ENCODE results near the gene ACSM3. TPM values are rescaled to one million over a fixed set of nuclear protein-coding genes. Genes with fewer than 3 reads are reported as not detected.
"Not testable (repeated sequence)": the region's sequence is repeated elsewhere in the genome, so short reads cannot be mapped to it uniquely, and the experiment has no call there.

ACSM3 gene
- total RNA-seq, 1 donor from 2014 or later, result 1.9 TPM

DNA sequence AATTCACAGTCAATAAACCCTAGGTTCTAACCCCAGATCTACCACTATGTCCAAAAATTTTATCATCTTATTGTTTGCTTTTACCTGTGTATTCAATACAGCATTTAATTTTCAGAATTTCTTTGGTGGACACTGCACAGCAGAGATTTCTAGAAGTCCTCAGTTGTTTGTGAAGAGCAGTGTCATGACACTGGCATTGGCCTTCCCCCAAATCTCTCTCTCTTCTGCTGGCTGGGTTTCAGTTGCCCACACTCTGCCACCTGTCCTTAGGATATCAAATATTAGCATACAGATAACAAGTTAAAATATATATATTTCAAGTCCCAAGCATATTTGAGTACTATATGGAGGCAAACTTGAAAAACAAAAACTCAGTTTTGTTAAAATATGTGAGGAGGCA is 20.2 kb upstream of the ACSM3 start:
- Mint-ChIP-seq H3K4me1 (ENCODE audit: low read depth) (peaks cover 11% of the 10 kb centered on the region), H3K27me3 (ENCODE audit: insufficient read depth) (no peaks in the 10 kb centered on the region), H3K4me3 (no peak overlapping the region), H3K9me3 (peaks cover 12% of the 10 kb centered on the region), H3K36me3 (ENCODE audit: low read depth) (peaks cover 8% of the 10 kb centered on the region), H3K27ac (no peak overlapping the region)
- intact Hi-C loops (cut with micrococcal nuclease), result no loop called here
- DNase-seq (ENCODE audit: low spot score), result no peak

DNA sequence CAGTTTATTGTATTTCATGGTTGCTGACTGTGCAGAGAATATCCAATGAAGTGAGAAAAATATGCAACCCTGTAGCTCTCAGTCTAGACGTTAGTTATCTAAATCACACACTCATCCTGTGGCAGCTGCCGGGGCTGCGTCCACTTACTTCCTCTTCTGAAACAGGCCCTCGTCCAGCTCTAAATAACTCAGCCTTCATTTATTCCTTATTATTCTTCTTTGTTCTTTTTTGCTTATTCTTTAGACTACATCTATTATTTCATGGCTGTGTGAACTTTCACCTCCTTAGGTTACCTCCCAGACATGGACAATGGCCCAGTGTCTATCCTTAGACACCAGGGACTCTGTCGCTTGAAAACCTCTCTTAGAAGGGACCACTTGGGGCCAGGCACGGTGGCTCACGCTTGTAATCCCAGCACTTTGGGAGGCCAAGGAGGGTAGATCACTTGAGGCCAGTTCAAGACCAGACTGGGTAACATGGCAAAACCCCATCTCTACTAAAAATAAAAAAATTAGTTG is 18.8 kb upstream of the ACSM3 start:
- DNase-seq (ENCODE audit: low spot score), result no peak
- Mint-ChIP-seq H3K36me3 (ENCODE audit: low read depth) (peaks cover 5% of the 10 kb centered on the region), H3K27me3 (ENCODE audit: insufficient read depth) (no peaks in the 10 kb centered on the region), H3K27ac (no peak overlapping the region), H3K4me1 (ENCODE audit: low read depth) (peaks cover 8% of the 10 kb centered on the region), H3K9me3 (peaks cover 12% of the 10 kb centered on the region), H3K4me3 (no peak overlapping the region)
- intact Hi-C loops (cut with micrococcal nuclease), result no loop called here

DNA sequence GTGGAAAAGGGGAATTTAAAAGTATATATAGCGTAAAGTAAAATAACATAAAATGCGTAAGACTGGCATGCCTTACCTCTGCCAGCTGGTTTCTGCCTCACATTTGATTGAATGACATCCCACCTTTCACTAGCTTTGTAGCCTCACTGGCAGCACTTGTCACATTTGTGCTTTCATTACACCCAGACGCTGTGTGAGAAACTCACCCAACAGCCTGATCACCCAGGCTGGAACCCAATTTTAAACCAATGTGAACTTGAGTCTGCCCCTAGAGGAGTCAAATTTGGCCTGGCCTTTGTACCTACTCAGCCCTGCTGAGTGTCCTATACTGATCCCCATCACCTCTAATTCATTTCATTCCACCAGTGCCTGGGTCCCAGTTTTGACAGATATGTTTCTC is 17.4 kb upstream of the ACSM3 start:
- intact Hi-C loops (cut with micrococcal nuclease), result no loop called here
- no peaks in the 10 kb centered on the region for H3K27me3 Mint-ChIP-seq (ENCODE audit: insufficient read depth)
- DNase-seq (ENCODE audit: low spot score), result no peak
- peaks cover 12% of the 10 kb centered on the region for H3K9me3 Mint-ChIP-seq
- no peak overlapping the region for H3K4me3 Mint-ChIP-seq
- no peaks in the 10 kb centered on the region for H3K36me3 Mint-ChIP-seq (ENCODE audit: low read depth)
- H3K4me1 Mint-ChIP-seq (ENCODE audit: low read depth), result no peaks in the 10 kb centered on the region
- H3K27ac Mint-ChIP-seq, result no peak overlapping the region

DNA sequence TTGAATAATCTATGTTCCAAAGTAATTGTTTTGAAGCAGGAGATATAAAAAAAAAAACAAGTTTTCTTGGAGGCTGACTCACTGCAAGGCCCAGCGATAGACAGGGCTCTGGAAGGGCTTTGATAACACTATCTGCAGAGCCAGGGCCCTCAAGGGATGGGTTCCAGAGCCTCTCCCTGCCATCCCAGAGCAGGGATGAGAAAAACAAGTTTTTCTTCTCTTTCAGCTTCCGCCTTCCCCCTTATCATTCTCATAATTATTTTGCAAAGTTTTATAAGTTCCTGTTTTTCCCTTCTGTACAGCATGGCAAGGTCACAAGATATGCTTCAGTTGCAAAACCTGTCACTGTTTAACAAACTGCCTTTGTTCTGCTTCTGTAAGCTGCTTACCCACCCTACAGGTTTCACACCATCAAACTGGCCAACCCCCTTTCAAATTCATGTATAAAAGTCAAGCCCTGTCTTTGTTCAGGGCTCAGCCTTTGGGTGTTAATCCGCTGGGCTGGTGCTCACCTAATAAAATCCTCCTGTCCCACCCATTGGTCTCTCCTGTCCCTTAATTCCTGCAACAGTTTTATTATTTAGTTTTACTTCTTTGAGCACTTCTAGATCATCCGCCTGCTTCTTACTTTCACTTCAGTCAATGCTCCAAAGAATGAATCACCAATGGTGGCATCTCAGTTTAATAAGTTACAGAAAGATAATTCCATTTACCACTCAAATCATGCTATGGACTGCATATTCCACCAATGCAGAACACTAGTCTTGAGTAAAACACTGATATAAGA is 16.6 kb upstream of the ACSM3 start:
- H3K27ac Mint-ChIP-seq, result no peak overlapping the region
- H3K9me3 Mint-ChIP-seq, result peaks cover 12% of the 10 kb centered on the region
- intact Hi-C loops (cut with micrococcal nuclease), result no loop called here
- no peaks in the 10 kb centered on the region for H3K4me1 Mint-ChIP-seq (ENCODE audit: low read depth)
- H3K36me3 Mint-ChIP-seq (ENCODE audit: low read depth), result no peaks in the 10 kb centered on the region
- H3K4me3 Mint-ChIP-seq, result no peak overlapping the region
- DNase-seq (ENCODE audit: low spot score), result no peak
- peaks cover 6% of the 10 kb centered on the region for H3K27me3 Mint-ChIP-seq (ENCODE audit: insufficient read depth)

DNA sequence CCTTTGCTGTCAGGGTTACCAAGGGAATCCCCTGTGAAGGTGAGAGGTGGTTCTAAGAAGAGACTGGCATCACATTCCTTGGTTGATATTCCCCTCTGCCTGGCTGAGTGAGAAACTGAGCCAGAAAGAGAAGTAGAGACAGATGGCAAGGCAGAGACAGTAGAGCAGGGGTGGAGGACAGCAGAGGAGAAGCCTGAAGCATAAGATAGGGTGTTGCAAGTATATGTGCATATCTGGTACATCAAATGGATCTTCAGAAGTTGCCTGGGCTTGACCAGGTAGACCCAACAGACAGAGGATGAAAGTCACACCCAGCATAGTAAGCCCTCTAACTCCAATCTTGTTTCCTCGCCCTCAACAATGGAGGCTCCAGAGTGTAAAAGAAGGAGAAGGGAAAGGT is 14.3 kb upstream of the ACSM3 start:
- Mint-ChIP-seq H3K27ac (no peak overlapping the region), H3K27me3 (ENCODE audit: insufficient read depth) (peaks cover 12% of the 10 kb centered on the region), H3K4me3 (no peak overlapping the region), H3K4me1 (ENCODE audit: low read depth) (no peaks in the 10 kb centered on the region), H3K9me3 (peaks cover 12% of the 10 kb centered on the region), H3K36me3 (ENCODE audit: low read depth) (no peaks in the 10 kb centered on the region)
- intact Hi-C loops (cut with micrococcal nuclease), result no loop called here
- DNase-seq (ENCODE audit: low spot score), result no peak

DNA sequence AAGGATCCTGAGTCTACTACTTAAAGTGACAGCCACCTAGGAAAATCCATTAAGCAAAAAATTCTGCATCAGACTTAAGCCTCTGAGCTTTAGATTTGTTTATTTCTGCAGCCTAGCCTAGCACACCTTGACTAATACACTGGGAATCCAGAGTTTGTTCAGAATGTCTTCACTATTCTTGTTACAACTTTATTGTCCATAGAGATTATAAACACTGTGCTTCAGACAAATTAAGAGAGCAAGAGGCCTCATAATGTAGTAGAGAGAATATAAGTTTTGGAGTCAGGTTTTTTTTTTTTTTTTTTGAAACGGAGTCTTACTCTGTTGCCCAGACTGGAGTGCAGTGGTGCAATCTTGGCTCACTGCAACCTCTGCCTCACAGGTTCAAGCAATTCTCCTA is 13.3 kb upstream of the ACSM3 start:
- Mint-ChIP-seq H3K27me3 (ENCODE audit: insufficient read depth) (peaks cover 13% of the 10 kb centered on the region), H3K4me3 (no peak overlapping the region), H3K36me3 (ENCODE audit: low read depth) (no peaks in the 10 kb centered on the region), H3K27ac (no peak overlapping the region), H3K4me1 (ENCODE audit: low read depth) (no peaks in the 10 kb centered on the region), H3K9me3 (peaks cover 12% of the 10 kb centered on the region)
- intact Hi-C loops (cut with micrococcal nuclease), result no loop called here
- DNase-seq (ENCODE audit: low spot score), result no peak

DNA sequence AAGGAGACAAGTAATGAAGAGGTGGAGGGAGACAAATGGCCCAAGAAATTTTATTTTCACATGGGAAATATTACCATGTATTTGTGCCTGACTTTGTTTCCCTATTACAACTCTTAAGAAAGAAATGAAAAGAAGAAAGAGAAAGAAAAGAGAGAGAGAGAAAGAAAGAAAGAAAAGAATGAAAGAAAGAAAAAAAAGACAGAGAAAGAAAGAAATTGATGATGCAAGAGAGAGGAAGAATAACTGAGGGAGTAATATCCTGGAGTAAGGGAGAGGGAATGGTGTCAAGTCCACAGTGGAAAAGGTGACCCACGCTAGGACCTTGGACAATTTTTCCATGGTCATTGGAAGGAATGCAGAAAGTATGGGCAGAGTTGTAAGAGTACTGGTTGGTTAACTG is 10.1 kb upstream of the ACSM3 start:
- no peak overlapping the region for H3K4me3 Mint-ChIP-seq
- intact Hi-C loops (cut with micrococcal nuclease), result no loop called here
- H3K36me3 Mint-ChIP-seq (ENCODE audit: low read depth), result no peaks in the 10 kb centered on the region
- H3K4me1 Mint-ChIP-seq (ENCODE audit: low read depth), result no peaks in the 10 kb centered on the region
- peaks cover 13% of the 10 kb centered on the region for H3K27me3 Mint-ChIP-seq (ENCODE audit: insufficient read depth)
- no peak overlapping the region for H3K27ac Mint-ChIP-seq
- no peaks in the 10 kb centered on the region for H3K9me3 Mint-ChIP-seq
- DNase-seq (ENCODE audit: low spot score), result no peak

DNA sequence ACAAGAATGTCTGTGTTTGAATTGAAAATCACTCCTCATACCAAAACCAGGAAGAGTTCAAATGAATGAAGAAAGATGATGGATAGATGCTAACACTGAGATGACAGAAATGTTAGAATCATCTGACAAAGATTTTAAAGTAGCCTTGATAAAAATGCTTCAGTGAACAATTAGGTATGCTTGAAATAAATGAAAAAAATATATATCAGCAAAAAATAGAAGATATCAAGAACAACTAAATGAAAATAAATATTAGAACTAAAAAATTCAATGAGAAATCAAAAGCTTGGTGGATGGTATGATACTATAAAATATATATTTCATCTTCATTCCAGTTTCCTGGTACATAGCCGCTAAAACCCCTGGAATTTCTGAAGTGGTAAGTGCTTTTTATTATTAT is 8.6 kb upstream of the ACSM3 start:
- H3K9me3 Mint-ChIP-seq, result peaks cover 7% of the 10 kb centered on the region
- peaks cover 13% of the 10 kb centered on the region for H3K27me3 Mint-ChIP-seq (ENCODE audit: insufficient read depth)
- no peaks in the 10 kb centered on the region for H3K36me3 Mint-ChIP-seq (ENCODE audit: low read depth)
- H3K4me3 Mint-ChIP-seq, result no peak overlapping the region
- no peaks in the 10 kb centered on the region for H3K4me1 Mint-ChIP-seq (ENCODE audit: low read depth)
- H3K27ac Mint-ChIP-seq, result no peak overlapping the region
- no peak for DNase-seq (ENCODE audit: low spot score)
- intact Hi-C loops (cut with micrococcal nuclease), result no loop called here

DNA sequence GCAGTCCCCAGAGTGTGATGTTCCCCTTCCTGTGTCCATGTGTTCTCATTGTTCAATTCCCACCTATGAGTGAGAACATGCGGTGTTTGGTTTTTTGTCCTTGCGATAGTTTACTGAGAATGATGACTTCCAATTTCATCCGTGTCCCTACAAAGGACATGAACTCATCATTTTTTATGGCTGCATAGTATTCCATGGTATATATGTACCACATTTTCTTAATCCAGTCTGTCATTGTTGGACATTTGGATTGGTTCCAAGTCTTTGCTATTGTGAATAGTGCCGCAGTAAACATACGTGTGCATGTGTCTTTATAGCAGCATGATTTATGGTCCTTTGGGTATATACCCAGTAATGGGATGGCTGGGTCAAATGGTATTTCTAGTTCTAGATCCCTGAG is 8.0 kb upstream of the ACSM3 start:
- H3K9me3 Mint-ChIP-seq; H3K27ac Mint-ChIP-seq; H3K36me3 Mint-ChIP-seq (ENCODE audit: low read depth); intact Hi-C loops (cut with micrococcal nuclease); H3K4me1 Mint-ChIP-seq (ENCODE audit: low read depth); DNase-seq (ENCODE audit: low spot score); H3K4me3 Mint-ChIP-seq: not testable (repeated sequence)
- H3K27me3 Mint-ChIP-seq (ENCODE audit: insufficient read depth), result peaks cover 13% of the 10 kb centered on the region

DNA sequence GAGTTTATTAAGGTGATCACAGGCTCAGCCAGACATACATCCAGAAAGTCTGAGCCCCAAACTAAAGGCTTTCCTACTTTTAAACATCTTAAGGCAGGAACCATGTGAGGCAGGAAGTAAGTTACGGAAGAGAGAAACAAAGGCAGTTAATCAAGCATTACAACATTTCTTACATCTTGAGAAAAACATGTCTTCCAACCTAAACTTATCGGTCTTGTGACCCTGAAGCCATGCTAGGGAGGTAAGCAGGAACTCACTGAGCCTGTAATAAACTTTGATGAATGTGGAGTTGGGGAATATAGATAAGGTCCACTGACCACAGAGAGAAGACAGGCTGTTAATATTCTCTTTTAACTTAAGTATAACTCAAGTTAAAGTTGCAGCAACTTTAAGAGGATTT is 3.5 kb upstream of the ACSM3 start:
- DNase-seq (ENCODE audit: low spot score), result no peak
- H3K27me3 Mint-ChIP-seq (ENCODE audit: insufficient read depth), result peaks cover 3% of the 10 kb centered on the region
- no peak overlapping the region for H3K27ac Mint-ChIP-seq
- intact Hi-C loops (cut with micrococcal nuclease), result no loop called here
- H3K4me1 Mint-ChIP-seq (ENCODE audit: low read depth), result peaks cover 16% of the 10 kb centered on the region
- peaks cover 6% of the 10 kb centered on the region for H3K36me3 Mint-ChIP-seq (ENCODE audit: low read depth)
- H3K4me3 Mint-ChIP-seq, result no peak overlapping the region
- peaks cover 26% of the 10 kb centered on the region for H3K9me3 Mint-ChIP-seq

DNA sequence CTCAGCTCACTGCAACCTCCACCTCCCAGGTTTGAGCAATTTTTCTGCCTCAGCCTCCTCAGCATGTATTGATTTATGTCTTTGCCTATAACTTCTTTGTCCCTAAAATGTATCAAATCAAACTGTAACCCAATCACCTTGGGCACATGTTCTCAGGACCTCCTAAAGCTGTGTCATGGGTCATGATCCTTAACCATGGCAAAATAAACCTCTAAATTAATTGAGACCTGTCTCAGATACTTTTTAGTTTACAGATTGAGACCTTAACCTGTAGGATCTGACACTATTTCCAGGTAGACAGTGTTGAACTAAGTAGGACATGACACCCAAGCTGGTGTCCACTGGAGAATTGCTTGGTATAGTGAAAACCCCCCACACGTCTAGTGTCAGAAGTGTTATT is 2.6 kb upstream of the ACSM3 start:
- Mint-ChIP-seq H3K4me3 (no peak overlapping the region), H3K27ac (no peak overlapping the region), H3K4me1 (ENCODE audit: low read depth) (peaks cover 16% of the 10 kb centered on the region), H3K27me3 (ENCODE audit: insufficient read depth) (peaks cover 3% of the 10 kb centered on the region), H3K9me3 (peaks cover 26% of the 10 kb centered on the region), H3K36me3 (ENCODE audit: low read depth) (peaks cover 6% of the 10 kb centered on the region)
- DNase-seq (ENCODE audit: low spot score), result no peak
- intact Hi-C loops (cut with micrococcal nuclease), result no loop called here

DNA sequence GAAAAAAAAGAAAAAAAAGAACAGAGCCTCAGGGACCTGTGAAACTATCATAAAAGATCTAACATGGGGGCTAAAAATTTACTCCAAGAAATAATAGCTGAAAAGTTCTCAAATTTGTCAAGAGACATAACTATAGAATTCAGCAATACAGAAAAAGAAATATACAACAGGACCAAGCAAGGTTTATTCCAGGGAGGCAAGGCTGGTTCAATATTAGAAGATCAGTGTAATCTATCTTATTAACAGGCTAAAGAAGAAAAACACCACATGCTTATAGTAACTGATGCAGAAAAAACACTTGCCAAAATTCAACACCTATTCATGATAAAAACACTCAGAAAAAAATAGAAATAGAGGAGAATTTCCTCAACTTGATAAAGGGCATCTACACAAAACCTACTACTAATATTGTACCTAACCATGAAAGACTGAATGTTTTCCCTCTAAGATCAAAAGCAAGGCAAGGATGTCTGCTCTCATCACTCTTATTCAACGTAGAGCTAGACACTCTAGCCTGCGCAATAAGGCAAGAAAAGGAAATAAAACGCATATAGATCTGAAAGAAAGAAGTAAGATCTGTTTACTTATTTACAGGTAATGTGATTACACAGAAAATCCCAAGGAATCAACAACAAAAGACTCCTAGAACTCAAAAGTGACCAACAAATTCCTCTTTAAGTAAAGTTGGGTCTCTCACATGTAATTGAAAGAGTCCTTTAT is 1.2 kb upstream of the ACSM3 start:
- Mint-ChIP-seq H3K4me1 (ENCODE audit: low read depth) (peaks cover 16% of the 10 kb centered on the region), H3K9me3 (peaks cover 26% of the 10 kb centered on the region), H3K36me3 (ENCODE audit: low read depth) (peaks cover 6% of the 10 kb centered on the region), H3K4me3 (peak overlapping the region; percentile 84), H3K27ac (no peak overlapping the region), H3K27me3 (ENCODE audit: insufficient read depth) (peaks cover 3% of the 10 kb centered on the region)
- no peak for DNase-seq (ENCODE audit: low spot score)
- intact Hi-C loops (cut with micrococcal nuclease), result loop anchor here (1.0 kb wide), 1 partner anchor 21 kb away; the partner anchor contains the start of gene THUMPD1

DNA sequence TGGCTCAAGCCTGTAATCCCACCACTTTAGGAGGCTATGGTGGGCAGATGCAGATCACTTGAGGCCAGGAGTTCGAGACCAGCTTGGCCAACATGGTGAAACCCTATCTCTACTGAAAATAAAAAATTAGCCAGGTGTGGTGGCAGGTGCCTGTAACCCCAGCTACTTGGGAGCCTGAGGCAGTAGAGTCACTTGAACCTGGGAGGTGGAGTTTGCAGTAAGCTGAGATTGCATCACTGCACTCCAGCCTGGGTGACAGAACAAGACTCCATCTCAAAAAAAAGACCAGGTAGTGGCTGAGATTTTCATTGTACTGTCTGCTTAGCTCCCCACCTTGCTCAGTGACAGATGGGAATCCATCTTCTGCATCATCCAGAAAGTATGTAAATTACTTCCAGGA is 634 bp downstream of the ACSM3 start:
- H3K4me1 Mint-ChIP-seq (ENCODE audit: low read depth), result peaks cover 16% of the 10 kb centered on the region
- H3K36me3 Mint-ChIP-seq (ENCODE audit: low read depth); intact Hi-C loops (cut with micrococcal nuclease); DNase-seq (ENCODE audit: low spot score); H3K4me3 Mint-ChIP-seq; H3K27me3 Mint-ChIP-seq (ENCODE audit: insufficient read depth); H3K27ac Mint-ChIP-seq: not testable (repeated sequence)
- H3K9me3 Mint-ChIP-seq, result peaks cover 26% of the 10 kb centered on the region

All from activated T-helper 1 cell treated with anti-CD3 and anti-CD28 coated beads, Interleukin-12 subunit alpha, Interleukin-12 subunit beta, Interleukin-2, Interleukin-4 antibody, amounts not matched to agents 30 ng/mL and 10 ng/mL and 1 ng/mL, durations not matched to agents 14 hours and 24 hours and 36 hours (primary cell).